Measurements from ENCODE around the gene TMEM201.

- no peak for TF ChIP-seq CTCF (IDR thresholded peaks at IDR 0.05; ENCODE audit: low read depth, low read length, poor library complexity, severe bottlenecking)
- TF ChIP-seq EZH2phosphoT487 (IDR thresholded peaks at IDR 0.05; ENCODE audit: borderline replicate concordance, low read length) = no peak
Observed at GRCh38 chr1:9657521-9658032, 68.9 kb downstream of the TMEM201 start.

All from DOHH2 (cell line).